UCSD-AML1 (cell line): ENCODE measurements around the gene MAML2.

Source experiments
- DNase-seq: peaks from one replicate; lab custom pipeline; 2025; ENCODE audit not compliant: unreplicated experiment; lab: John Stamatoyannopoulos, UW

MAML2 gene

DNA sequence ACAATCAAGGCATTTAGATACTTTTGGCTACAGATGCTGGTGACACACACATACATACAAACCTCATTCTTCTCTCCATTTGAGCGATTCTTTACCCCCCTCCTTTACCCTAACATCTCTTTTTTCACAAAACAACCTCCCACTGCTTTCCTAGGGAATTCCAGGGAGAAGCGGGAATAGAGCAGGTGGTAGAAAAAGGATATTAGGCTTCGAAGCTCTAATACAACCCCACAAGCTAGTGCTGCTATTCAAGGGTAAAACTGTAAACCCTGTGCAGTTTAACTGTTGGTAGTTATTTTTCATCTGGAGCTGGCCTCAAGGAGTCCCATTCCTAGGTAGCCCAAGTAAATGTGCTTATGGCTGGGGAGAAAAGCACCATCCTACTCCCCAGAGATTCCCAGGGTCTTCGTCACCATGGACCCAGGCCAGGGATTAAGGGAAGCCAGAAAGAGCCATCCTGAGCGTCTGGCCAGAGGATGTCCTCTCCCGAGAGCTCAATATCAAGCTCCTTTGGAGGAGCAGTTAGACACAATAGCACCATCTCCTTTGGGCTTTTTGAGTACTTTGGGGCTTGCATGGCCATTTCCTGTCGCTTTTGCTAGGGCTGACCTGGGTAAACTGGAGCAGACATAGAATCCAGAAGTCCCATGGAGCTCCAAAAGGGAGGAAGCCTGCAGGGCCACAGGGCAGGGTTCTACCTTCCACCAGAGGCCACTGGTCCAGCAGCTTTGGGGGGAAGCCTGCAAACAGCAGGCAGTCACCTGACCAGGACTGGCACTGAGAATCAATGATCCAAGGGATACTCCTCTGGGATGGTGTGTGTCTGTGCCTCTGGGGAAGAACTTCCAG is 3.1 kb downstream of the MAML2 start:
- DNase-seq: peak; percentile 18

DNA sequence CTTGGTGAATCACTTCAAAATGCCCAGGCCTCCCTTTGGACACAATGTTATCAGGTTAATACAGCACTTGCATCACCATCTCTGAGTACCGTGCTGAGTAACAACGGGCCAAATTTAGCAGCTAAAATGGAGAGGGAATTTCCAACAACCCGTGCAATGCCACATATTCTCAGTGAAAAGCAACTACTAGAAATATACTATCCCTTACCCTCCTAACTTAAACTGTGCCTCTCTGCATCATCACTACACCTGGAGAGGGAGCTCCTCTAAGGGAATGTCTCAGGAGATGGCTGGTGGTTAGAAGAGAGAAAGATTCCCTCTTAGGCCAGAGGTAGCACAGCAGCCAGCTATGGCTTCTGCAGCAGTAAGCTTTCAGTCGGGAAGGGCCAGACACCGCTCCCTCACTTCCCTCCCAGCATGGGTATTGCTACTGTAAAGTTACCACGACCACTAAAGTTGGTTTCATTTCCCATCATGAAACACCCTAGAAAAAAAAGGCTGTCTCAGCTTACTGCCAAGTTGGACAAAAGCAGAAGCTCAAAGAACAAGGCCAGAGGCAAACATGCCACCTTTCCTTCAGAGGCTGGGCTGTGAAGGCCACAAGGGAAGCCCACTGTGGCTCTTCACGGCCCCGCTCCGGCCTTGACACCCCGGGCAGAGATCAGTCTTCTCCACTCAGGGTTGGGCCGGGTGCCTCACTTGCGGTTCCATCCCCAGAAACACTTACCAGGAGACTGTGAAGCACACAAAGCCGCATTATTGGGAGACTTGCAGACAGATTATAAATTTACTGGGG is 3.9 kb downstream of the MAML2 start:
- peak; percentile 69 for DNase-seq

DNA sequence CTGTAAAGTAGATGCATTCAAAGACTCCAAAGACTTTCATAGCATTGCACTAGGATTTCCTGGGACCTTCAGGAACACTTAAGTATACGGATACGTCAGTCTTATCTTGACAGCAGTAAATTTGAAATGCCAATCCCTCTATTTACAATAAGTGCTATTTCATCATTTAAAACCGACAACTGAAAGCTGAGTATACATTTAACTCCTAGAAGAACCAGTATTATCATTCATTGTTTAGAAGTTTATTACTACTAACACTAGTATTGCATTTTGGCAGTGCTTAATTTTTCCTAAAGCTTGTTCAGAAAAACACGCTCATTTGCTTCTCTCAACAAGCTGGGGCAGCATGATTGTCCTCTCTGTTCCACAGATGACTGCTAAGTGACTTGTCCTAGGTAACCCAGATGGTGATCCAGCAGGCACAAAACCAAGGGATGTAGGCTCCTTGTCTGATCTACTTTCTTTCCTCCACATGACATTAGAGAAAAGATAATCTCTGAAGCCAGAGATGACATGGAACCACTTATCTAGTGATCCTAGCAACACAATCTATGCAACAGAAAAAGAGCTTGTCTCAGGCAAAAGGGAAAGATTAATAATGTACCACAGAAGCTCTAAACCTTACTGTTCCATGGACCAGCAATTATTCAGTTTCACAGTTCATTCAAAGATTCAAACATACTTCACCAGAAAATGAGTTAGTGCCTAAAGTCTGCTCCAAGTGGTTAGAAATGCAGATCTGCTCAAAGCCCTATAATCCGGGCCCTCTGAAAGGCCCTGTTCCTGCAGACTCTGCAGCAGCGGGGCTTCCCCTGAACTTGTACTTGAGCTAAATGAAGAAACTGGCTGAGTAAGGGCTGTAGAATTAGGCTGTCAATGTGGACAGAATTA is 5.2 kb downstream of the MAML2 start:
- peak; percentile 15 for DNase-seq

DNA sequence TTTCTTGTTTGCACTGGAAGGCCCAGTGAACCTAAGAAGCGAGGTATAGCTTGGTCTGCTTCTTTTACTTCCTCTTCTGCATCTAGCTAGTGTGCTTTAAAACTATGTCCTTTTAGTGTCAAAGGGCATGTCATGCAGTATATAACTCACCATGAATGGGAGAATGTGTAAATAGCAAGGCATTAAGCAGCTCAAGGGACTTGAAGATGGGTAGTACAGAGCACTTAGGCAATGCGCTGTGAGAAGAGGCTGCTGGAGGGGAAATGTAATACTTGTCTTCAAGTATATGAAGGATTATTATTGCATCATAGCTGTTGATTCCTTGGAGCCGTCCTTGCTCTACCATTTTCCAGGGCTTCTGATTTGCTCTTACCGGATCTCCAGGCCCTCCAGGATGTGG is 7.6 kb downstream of the MAML2 start:
- no peak for DNase-seq

DNA sequence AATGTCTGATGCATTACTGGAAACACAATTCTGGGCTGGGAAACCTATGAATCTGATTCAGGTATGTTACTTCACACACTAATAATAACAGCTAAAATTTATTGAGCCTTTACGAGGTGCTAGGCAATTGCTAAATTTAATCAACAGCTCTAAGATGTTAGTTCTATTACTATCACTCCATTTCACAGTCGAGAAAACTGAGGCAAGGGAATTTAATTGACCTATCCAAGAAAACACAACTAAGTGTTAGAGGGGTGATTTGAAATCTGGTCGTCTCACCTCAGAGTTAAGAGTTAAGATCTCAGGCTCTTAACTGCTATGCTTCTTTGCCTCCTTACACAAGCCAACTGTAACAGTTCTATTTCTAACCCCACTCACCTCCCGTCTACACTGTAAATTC is 8.8 kb downstream of the MAML2 start:
- DNase-seq: no peak

DNA sequence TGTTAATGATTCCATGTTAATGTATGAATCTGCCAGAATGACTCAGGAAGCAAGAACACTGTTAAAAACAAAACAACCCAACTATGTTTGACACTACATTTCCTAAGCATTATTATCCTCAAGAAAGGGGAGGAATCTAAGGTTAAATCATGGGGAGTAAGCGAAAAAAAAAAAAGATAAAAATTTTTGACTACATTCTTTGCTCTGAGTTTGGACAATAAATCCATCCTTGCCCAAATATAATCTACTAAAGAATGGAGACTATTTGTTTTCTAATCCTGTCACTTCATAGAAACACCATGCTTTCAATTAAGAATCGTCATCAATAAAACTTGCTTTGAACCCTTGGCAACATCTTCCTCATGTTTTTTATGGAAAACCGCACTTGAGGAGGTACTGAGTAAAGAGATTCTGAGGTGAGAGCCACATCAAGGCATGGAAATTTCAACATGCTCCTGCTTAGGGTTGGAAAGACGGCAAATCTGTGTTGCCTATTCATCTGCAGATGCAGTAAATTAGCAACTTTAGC is 9.7 kb downstream of the MAML2 start:
- DNase-seq: no peak

DNA sequence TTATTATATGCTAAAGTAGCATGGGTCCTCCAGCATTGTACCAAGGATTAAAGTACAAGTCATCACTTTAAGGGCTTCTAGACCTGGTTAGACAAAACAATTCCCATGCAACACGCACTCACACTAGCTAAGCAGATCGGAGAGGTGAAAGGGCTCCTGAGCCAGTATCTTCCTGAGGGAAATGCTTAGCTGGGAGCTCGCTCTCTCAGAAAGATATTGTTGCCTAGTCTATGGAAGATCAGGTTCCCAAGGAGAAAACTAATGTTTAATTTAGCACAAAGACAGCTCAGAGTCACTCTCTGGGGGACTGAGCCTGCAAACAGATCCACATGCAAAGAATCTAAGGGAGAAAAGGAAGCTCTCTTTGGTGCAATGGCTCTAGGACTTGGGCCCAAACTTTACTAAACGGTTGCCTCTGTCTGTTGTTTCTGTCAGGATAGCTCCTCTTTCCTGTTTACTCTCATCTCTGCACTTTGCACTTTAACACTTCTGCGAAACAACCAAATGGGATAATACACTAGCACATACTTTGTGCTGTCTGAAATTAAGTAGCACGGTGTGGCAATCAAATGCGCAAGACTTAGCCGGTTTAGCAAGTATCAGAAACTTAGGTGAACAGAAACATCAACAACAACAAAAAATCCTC is 10.7 kb downstream of the MAML2 start:
- no peak for DNase-seq

DNA sequence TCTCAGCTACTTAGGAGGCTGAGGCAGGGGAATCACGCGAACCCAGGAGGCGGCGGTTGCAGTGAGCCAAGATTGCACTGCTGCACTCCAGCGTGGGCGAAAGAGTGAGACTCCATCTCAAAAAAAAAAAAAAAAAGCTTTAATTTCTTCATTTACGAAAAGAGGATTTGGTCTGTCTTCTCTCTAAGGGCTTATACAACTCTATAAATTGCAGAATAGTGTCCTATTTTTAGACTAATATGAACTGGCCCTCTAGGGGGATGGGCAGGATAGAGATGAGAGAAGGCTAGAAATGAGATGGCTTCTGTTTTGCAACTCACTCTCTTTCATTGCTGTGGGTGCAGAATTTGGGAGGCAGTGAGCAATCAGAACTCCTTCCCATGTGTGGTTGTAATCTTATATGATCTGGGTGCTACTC is 11.3 kb downstream of the MAML2 start:
- DNase-seq: no peak

DNA sequence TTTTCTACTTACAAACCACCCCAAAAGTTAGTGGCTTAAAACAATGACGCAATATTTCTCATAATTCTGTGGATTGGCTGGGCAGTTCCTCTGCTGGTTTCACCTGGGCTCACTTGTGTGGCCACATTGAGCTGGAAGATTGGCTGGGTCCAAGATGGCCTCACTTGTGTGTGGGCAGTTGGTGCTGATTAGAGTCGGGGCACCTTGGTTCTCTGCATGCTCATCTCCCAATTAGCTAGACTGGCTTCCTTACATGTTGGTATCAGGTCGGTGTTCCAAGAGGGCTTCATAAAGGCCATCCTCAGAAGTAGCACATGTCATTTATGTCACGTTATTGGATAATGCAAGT is 12.5 kb downstream of the MAML2 start:
- DNase-seq: no peak

DNA sequence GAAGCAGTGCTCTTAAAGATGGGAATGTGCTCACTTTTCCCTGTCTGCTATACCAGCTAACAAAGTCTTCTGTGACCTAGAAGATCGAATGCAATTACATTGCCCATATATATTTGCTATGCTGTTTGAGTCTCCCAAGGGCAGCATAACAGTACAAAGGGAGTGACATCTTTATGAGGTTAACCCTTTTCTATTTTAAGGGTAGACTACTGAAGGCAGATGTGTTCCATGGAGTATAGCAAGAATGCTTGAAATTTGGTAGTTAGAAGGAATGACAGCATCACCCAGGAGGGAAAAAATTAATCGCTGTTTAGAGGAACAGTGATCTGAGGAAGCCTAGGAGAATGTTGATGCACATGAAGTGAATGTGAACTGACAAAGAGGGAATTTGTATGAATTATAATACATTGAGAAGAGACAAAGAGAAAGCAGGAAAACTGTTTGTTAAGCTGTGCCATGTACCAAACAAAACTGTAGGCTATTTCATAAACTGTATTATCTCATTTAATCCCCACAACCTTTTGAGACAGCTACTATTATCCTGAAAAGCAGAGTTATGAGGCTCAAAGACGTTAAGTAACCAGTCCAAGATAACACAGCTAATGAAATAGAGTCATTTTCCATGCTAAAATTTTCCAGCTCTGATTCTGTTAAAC is 13.0 kb downstream of the MAML2 start:
- no peak for DNase-seq

DNA sequence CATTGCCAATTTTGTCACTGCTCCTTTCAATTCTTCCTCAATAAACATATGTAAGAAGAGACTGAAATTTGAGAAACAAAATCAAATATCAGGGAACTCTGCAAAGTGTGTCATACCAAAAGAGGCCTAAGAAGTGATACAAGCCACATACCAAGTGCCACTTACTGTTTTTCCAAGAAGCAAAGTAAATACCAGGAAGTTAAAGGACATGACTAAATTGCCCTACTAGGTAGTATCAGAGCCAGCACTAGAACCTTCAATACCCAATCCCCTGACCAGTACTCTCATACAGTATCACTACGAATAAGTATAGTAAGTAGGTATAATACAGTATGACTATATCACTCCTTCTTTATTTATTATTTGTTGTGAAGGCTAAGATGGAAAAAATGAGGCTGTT is 13.6 kb downstream of the MAML2 start:
- DNase-seq: no peak

DNA sequence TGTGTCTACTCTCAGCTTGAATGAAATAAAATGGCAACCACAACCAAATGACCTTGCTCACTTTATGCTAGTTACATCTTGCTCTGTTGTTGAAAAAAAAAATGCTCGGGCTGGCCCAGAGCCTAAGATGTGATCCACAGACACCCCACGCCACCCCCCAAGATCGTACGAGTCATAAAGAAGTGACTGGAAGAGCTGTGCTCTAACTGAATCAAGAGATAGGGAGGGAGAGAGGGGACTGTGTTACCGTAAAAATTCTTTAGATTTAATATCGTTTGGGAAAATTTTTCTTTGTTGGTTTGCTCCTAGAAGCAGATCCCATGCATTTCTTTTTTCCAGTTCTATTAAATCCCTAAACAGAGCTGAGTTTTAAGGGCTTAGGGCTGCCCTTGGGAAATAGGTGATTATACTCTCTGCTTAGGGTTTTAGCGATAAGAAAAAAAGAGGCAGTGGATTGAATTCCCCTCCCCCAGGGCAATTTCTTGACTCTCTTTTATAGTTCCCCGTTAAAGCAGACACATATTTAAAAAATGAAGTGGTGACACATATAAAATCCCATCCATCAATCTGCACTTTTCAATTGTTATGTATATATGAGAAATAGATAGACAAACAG is 14.5 kb downstream of the MAML2 start:
- DNase-seq: no peak

DNA sequence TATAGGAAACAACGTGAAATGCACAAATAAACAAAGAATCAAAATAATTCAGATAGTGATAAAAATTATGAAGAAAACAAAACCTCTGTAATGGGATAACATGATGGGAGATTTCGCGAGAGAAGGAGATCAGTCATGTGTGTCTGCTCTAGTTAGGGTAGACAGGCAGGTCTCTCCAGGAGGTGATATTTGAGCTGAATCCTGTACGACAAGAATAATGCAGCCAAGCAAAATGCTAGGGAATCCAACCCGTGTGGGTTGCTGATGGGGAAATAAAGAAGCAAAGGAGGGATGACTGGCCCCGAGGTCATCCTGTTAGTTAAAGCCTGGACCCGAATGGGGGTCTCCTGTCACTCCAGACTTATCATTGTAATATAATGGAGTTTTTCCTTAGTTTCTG is 16.0 kb downstream of the MAML2 start:
- no peak for DNase-seq

DNA sequence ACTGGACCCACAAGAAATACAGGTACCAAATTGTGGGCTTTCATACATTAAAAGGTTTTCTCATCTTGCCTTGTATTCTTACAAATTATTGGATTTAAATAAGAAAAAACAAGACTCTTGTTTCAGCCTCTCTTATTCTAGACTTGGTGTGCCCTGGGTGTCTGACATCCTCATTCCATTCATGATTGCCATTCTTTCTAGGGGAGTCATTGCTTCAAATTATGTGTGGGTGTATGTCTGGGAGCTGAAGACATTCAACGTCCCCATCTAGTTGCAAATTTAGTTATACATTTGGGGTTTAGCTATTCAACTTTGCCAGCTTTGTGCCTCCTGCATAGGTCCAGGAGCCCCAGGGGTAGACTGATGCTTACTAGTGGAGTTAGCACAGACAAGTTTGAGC is 18.1 kb downstream of the MAML2 start:
- DNase-seq: no peak

DNA sequence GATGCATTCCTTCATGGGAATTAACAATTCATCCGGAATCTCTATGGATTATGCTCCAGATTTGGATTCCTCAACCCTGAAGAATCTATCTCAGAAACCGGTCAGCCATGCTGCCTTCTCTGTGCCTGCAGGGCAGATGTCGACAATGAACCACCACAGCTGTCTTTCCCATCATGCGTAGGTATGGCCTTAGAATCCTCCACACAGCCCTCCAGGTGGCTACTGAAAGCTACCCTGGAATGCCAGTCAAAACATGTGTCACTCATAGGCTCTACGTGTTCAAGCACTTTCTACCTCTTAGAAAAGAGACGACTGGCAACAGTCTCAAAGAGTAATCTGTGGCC is 19.4 kb downstream of the MAML2 start:
- DNase-seq: no peak

DNA sequence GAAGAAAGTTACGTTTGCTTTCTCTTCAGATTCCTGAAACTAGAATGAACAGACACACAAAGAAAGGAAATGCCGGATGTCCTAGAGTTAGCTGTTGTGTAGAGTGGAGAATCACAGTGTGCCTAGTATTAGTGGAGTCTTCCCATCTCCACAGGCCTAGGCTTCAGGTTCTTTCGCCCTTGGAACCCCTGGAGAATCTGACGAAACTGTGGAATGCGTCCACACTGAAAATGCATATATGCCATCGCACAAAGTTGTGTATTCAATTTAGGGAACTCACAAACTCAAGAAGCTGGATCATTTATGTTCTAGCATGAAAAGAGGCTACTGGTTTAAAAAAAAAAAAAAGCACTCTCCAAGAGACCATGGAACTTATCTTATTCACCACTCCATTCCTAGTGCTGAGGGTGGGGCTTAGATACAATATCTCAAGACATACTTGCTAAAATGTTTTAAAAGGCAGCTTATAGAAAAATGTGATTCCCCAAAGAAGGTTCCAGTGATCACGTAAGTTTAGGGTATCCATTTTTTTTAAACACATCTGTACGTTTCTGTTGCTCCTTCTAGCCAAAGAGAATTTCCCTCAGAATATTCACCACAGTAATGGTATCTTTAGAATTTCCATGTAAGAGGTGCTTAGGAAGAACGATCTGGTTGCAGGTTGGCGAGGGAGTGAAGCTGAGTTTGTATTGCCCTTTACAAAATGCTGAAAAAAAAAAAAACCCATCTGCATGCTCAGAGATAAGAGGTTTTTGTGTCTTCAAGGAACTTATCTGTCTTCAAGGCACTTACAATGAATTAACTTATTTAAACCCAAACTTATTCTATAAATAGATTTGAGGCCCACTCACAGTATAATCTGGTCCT is 20.0 kb downstream of the MAML2 start:
- DNase-seq: no peak

DNA sequence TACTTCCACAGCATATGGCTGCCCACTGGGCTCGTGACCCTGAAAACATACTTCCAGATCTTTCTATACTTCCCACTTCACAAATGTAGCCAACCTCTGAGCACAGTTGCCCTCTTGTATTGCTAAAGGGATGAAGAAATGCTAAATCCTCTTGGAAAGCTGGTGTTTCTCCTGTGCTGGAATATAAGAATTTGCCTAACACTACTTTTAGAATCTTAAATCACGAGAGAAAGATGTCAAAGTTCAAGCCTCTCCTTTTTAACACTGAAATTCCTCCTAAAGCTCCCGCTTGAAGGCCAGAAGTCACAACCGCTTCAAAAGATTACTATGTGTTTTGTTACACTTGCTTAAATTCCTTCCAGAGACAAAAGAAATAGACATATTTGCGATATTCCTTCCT is 21.9 kb downstream of the MAML2 start:
- no peak for DNase-seq

DNA sequence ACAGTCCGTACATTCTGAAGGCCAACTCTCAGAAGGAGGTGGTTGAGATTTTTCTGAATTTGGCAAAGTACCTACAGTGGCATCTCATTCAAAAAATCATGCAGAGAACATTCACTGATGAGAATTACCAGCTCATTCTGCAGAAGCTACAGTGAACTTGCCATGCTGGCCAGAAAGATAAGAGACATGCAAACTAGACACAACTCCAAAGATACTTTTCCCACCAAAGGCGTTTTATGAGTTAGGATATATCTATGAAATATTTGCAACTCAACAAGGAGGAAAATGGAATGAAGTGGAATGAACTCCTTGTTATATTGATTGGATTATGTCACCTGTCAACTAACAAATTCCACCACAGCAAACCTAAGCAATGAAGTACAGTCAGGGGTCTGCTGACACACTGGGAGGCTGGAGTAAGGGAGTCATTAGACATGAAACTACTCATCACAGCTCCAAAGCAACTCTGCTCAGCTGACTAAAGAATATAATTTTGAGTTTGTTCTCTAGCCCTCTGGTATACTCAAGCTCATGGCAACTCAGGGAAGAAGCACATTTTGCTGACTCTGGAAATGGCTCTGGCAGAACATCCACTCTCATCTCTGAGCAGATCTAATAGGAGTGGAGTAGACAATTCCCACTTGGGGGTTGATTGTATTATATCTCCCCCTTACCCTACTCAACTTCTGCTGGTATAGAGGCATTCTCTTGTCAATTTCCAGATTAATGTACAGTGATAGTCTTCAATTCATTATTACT is 22.9 kb downstream of the MAML2 start:
- DNase-seq: no peak
